GM18867 (cell line): ENCODE results near the gene SORCS3.

Experiments
- ATAC-seq: cut with Tn5 transposase; IDR thresholded peaks from one replicate; pipeline ENCODE4 v1.9.1; 2021; ENCODE audit warnings: mild to moderate bottlenecking, moderate library complexity; ENCODE audit not compliant: unreplicated experiment

Gene SORCS3

DNA sequence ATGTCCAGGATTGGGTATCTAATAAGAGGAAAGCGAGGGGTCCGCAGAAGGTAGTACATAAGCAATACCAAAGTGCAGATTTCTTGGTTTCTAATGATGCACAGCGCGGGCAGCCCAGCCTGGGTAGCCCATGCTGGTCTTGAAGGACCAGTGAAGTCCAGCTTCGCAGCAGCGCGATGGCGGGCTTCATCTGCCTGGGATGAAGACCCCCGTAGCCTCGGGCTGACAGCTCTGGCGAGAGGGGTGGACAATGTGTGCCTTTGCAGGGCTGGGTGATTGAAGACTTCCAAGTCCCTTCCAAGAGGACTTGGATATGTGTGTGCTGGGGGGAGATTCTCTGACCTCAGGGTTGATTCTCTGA is 2.2 kb downstream of the SORCS3 start:
- ATAC-seq, result no peak

DNA sequence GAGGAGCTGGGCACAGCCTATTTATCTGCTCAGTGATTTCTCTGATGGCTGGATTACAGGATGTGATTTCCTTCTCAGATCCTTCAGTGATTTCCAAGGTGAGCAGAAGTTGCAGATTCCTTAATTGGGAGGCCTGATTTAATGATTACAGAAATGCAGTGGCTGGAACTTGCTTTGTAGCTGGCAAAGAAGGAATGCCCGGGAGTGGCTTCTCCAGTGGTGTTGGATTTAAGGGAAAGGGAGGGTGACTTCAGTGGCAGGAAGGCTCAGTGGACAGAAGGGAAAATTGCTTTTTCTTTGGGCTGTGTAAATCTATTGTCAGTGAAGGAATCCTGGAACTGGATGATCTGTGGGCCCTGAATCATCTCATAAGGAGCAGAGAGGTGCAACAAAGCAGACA is 5.1 kb downstream of the SORCS3 start:
- ATAC-seq, result no peak

DNA sequence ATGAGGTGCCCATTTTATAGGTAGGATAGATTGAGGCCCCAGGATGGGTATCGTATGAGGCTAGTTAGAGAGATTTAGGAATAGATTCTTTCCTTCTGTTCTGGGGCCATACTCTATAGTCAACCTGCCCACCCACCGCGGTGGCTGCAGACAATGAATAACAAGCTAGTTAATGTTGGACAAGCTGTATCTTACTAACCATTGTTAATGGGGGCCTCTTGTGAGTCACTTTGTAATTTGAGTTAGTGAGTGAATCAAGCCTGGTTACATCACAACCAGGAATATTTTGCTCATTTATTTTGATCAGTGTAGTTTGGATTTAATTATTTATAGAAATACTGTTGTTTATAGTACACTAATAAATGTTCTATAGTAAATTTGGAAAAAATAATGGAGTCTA is 7.3 kb downstream of the SORCS3 start:
- no peak for ATAC-seq

DNA sequence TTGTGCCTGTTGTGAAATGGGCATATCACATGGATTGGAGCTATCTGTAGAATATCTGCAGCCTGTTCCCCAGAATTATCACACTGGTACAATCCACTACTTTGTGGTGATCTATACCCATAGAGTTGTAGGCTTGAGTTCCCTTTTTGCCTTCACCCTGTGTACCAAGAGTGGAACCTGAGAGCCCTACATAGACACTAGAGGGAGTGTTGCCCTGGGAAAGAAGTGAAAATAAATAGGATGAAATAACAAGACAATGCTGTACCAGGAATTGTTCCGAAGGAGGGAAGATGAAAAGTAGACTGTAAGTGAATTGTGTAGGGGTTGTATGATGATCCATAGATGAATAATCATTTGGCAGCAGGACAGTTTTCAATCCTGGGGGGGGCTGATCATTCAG is 9.0 kb downstream of the SORCS3 start:
- no peak for ATAC-seq

DNA sequence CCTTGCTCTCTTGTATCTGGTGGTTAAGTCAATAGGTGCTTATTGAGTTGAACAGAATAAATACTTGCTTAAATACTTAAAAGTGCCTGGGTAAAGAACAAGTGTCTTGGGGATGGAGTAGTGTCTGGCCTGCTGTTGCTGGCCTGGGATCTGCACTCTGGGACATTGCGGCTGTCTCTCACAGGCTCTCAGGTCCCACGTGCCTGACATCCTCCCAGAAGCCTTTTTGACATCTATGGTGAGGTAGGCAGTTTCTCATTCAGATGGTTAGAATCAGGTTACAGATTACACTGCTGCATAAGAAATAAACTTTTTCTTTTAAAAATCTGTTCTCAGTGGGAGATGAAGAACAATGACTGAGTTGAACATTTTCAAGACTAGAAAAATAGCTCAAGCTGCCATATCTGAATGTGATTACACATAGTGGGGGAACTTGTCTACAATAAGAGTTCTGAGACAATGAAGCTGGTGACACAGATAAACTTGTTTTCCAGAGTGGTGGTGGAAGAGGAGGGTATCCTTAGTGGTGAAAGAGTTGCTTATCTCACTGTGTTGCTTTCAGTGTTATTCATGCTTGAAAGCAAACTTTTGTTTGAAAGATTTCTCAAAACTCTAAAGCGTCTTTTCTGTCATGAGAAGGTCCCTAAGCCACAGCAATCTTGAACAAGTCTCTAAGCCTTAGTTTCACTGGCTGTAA is 9.7 kb downstream of the SORCS3 start:
- ATAC-seq, result no peak

DNA sequence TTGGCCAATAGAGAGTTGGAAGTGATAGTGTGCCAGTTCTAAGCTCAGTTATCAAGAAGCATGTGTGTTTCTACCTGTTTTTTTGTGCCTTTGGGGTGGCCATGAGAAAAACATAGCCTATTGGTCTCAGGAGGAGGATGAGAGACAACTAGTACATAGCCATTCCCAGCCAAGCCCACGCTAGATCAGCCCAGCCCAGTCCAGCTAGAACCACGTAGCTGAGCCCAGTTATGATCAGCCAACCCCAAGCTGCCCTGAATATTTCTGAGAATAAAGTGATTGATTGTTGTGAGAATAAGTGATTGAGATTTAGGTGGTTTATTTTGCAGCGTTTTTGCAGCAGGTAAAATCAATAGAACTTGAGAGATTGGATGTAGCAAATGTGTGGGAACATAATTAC is 15.9 kb downstream of the SORCS3 start:
- ATAC-seq, result no peak

DNA sequence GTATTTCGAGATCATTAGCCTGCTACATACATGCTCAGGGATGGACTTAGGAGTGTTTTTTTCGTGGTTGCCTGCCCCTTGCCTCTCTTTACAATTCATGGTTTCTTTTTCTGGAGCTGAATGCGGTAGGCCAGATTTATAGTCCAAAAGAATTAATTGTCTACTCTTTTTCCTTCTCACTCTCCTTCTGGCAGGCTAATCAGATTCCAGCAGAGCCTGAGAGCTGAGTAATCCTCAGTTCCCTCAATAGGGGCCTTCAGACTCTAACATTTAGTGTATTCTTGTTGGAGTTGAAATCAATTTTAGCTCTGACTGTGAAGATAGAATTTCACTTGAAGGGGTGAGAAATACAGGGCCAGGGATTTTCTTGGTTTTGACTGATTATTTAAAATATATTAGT is 16.4 kb downstream of the SORCS3 start:
- no peak for ATAC-seq

DNA sequence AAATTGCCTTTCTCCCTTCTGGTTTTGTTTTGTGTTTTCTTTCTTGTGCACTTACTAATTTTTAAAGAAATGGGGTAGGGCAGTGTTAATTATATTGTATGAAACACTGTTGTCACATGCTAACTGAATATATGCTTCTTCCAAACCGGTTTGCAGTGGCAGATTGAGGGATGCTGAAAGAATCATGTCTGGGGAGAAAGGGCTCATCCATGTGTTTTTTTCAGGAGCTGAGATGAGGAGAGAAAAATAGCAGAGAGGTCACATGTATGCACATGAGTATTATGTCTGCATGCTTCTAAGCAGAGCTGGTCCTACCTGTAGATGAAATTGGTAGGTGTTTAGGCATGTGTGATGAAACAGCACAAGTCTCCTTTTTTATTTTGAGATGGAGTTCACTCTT is 17.0 kb downstream of the SORCS3 start:
- no peak for ATAC-seq

DNA sequence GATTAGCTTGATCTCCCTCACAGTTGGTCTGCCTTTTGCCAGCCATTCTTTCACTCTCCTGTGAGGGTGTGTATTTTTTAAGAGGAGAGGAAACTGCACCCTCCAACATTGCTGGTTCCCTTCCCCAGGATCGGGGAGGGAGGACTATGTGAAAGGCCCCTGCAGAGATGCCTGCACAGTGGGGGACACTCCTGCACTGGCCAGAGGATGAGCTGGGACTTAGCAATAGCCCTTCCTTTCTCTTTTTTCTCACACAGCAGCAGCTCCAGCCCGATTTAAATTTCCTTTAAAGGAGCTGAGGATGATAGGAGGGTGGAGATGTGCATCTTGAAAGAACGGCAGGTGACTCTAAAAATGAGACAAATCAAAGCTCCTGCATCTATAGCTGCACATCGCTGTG is 18.7 kb downstream of the SORCS3 start:
- no peak for ATAC-seq

DNA sequence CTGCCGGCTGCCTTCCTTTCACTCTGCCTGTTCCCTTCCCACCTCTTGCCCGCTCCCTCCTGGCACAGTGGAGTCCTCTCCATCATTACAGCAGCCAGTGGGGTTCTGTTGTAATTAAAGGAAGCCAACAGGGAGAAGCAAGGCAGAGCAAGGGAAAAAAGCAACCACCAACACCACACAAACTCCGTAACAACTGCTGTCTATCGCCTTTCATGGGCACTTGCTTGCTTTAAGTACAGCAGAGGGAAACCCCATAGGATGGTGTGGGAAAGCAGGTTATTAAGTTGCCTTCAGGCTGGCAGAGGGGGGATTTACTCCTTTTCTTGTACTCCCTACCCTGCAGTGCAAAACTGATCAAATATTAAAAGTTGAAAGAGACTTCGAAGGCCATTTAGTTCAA is 22.0 kb downstream of the SORCS3 start:
- ATAC-seq, result no peak

DNA sequence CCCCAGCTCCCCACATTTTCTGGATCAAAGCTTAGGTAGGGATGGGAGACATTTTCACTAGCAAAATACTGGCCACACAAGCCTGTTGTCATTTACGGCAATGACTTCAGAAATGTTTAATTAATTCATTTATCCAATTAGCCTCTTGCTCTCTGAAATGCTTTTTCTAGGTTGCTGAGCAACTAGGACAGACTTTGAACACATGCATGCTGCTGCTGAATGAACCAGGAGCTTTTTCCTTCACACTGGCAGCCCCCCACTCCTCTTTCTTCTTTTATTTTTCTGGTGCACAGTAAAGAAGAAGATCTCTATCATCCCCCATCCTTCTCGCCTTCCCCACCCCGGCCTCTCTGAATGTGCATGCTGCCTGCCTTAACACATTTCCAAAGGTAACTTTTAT is 22.5 kb downstream of the SORCS3 start:
- ATAC-seq, result no peak

DNA sequence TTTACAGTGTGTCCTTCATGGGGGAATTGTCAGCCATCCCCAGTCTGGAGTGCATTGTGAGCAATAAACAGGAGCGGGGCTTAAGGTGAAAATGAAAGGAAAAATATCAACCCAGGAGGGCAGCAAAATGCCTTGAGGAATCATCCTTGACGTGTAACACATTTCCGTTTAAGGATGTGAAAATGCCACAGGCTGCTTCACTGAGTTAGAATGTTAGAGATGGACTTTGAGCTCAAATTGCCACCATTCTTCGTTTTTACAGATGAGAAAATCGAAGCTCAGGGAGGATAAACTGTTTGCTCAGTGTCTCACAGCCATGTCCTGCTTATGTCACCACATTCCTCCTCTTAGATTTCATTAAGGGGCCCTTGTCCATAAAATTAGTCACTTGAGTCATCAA is 23.1 kb downstream of the SORCS3 start:
- no peak for ATAC-seq

DNA sequence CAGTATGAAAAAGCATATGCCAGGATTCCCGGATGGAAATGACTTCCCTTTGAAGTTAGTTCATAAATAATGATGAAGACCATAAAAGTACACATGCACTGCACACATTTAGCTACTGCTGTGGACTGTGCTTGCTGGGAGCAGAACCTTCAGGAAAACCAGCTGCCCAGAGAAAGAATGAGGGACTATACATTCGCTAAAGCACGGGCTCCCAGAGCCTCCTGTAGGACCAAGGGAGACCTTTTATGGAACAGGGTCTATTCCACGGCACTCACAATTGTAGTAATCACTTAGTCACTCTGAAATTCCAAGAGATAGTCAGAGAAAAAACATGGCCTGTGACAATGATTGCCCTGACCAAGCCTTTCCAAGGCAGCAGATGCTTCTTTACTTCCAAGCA is 24.1 kb downstream of the SORCS3 start:
- ATAC-seq, result no peak

DNA sequence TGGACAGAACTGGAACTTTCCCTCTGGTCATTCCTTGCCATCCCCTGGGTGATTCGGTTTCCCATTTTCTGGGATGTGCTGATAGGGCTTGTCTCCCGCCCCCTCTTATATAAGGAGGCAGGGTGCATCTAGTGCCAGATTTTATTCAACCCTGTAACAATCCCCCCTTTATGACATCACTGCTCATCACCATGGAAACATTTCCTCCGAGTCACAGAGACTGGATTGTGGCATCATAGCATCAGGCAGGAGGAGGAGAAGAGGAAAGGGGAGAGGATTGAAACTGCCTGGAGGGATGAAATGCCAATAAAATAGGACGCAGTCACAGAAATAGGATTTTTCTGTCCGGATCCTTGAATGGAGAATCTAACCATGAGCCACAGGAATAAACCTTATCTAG is 25.0 kb downstream of the SORCS3 start:
- no peak for ATAC-seq

DNA sequence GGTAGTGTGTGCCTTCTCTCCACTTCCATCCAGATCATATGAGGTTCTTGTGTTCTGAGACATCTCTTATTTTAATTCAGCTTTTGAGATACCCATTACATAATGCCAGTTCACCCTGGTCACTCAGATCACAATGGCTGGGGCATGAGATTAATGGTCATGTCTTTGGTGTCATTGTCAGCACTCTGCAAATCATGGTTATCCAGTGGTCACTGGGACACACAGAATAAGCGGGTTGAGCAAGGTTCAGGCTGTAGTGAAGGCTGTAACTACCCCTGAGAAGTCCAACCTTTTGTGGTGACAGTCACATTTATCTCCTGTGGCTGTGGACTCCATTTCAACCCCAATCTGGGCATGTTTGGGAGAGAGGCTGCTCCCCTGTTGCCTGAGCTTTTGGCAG is 35.8 kb downstream of the SORCS3 start:
- ATAC-seq, result no peak

DNA sequence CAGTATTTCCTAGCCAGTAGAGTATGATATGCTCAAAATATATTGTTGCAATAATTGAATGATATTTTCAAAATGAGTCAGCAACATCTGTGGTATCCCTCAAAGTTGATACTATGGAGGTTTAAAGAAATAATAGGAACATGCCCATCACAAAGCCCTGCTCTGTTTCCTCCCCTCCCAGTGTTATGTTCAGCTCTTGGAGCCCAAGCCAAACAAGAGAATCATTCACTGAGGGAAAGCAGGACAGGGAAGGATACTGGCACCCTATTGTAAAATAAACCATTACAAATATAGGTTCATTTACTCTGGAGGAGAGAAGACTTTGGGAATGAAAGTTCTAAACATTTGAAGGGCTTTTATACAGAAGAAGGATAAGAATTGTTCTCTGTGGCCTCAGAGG is 37.6 kb downstream of the SORCS3 start:
- ATAC-seq, result no peak

DNA sequence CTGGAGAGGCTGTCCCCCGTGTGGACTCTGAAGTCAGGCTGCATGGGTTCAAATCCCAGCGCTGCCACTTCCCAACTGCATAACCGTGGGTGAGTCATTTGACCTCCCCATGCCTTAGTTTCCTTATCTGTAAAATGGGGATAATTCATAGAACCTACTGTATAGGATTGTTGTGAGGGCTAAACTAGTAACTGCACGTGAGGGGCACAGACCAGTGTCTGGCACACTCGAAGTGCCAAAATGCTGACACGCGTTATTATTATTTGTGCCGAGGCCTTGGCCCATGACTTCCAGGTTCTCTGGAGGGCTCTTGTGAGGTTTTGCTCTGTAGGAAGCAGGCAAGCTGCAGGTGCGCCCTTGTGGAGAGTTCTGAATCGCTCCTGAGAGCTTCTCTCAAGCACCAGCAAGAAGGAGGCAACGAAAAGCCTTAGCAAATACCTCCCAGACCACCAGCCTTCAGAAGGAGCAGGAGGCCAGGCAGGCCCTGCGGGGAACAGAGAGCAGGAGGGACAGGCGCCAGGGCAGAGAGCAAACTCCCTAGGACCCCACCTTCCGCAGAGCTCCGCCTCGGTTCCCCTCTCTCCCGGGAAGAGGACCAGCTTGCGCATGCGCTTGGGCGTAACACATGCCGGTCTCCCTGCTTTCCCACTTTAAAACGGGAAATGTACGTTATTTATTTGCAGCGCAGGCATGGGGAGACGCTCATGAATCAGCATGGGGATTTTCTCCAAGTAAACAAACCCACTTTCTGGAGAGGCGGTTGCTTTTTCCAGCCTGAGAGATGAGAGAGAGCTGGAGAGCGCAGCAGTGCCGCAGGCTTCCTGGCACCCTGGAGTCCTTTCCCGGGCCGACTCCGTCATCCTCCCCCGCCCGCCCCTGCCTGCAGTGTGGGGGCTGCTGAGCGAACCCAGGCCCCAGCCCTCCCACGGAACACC is 39.6 kb downstream of the SORCS3 start:
- ATAC-seq, result no peak

DNA sequence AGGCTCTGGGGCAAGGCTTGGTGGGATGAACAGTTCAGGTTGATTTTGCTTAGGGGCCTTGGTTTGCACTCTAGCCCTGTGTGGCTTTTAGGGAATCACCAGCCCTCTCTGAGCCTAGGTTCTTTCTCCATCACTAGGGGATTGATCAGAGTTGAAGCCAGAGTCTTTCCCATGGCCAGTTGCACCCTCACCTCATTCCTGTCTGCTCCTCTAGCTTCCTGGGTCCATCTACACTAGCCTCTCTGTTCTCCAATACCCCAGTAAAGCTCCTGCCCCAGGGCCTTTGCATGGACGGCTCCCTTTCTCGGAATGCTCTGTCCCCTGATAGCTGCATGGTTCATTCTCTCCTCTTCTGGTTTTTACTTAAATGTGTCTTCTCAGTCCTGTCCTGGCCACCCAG is 40.4 kb downstream of the SORCS3 start:
- ATAC-seq, result no peak

DNA sequence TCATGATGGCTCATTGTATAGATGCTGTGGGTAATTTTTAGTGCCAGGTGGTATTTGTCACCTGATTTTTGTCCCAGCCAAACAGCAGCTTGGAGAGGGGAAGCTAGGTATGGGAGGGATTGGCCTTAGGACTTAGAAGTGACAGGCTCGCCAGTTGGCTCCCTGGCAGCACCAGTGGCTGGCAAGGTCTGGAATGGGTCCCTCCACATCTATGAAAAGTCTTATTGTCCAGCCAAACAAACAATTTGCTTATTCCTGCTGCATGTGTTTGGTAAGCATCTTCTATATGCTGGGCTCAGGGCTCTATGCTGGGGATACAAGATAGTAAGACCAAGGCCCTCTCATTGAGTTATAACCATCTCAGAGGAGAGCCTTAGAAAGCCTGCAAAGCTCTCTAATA is 42.5 kb downstream of the SORCS3 start:
- ATAC-seq, result no peak

DNA sequence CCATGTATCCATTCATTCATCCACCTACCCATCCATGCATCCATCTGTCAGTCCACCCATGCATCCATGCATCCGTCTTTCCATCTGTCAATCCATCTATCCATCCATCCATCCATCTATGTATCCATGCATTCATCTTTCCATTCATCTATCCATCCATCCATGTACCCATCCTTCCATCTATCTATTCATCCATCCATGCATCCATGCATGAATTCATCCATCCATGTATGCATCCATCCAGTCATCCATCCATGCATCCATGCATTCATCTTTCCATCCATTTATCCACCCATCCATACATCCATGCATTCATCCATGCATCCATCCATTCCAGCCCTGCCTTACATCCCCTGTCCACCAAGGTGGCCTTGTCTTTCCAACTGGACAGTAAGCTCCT is 45.7 kb downstream of the SORCS3 start:
- ATAC-seq, result no peak

DNA sequence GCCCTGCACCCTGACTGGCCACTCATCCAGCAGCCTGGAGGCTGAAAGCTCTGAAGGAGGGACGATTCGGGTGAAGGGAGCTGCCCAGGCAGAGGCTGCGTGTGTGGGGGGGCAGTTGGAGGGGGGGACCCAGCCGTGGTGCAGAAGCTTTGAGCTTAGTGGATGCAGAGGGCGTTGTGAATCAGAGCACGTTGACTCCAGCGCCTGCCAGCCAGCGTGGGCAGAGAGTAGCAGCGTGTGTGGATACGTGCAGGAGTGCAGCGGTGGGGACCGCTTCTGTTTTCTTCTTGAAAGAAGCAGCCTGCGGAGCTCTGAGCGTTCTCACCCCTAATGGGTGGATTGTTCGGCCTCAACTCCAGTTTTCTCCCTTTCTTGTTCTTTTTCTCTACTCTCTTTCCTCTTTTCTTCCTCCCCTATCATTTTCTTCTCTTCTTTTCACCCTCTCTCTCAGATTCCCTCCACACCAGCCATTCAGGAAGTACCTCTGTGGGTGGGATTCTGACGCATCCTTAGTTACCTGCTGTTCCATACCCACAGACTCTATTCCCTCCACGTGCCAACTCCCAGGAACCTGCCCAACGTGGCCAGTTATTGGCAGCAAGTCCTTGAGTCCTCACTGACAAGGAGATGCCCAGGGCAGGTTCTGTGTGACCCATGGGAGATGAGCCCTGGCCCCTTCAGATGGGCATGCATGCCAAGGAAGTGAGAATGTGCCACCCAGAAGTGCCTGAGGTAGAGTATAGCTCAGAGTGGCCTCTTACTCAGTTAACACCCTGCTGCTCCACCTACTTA is 47.4 kb downstream of the SORCS3 start:
- no peak for ATAC-seq

DNA sequence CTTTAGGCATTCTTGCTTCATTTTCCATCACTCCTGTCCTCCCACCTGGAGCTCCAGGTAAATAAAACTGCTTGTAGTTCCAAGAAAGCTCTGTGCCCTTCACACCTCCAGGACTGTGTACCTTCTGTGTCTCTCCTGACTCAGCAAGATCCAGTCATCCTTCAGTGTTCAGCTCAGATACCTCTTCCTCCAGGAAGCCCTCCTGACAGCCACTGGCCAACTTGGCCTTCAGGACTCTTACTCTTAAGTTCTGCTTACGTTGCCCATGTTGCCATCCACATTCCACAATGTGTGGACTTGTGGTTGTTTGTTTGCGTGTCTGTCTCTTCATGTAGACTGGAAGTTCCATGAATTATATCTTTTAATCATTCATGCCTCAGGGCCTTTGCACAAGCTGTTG is 48.0 kb downstream of the SORCS3 start:
- no peak for ATAC-seq
